Measurements from ENCODE around the gene LRP1-AS.

Gene LRP1-AS

GRCh38 chr12:57160040-57160439 is 12.6 kb upstream of the LRP1-AS start:
- no peak for DNase-seq (ENCODE audit: low read depth in 2 of 2)

GRCh38 chr12:57159311-57159710 is 11.9 kb upstream of the LRP1-AS start:
- no peak for DNase-seq (ENCODE audit: low read depth in 2 of 2)

GRCh38 chr12:57158665-57159064 is 11.2 kb upstream of the LRP1-AS start:
- DNase-seq (ENCODE audit: low read depth in 2 of 2): no peak

DNA sequence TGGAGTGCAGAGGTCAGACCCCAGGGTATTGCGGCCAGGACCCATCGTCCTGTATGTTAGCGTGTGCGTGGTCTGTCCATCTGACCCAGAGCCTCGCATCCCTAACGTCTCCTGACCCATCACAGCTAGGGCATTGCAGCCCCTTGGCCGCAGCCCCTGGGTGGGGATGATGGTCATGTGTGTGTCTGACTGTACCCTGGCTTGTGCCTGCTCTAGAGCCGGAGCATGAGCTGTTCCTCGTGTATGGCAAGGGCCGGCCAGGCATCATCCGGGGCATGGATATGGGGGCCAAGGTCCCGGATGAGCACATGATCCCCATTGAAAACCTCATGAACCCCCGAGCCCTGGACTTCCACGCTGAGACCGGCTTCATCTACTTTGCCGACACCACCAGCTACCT is 10.8 kb upstream of the LRP1-AS start:
- no peak for DNase-seq (ENCODE audit: low read depth in 2 of 2)

- DNase-seq (ENCODE audit: low read depth in 2 of 2): no peak
Measured at GRCh38 chr12:57157588-57158173, 10.3 kb upstream of the LRP1-AS start.

DNA sequence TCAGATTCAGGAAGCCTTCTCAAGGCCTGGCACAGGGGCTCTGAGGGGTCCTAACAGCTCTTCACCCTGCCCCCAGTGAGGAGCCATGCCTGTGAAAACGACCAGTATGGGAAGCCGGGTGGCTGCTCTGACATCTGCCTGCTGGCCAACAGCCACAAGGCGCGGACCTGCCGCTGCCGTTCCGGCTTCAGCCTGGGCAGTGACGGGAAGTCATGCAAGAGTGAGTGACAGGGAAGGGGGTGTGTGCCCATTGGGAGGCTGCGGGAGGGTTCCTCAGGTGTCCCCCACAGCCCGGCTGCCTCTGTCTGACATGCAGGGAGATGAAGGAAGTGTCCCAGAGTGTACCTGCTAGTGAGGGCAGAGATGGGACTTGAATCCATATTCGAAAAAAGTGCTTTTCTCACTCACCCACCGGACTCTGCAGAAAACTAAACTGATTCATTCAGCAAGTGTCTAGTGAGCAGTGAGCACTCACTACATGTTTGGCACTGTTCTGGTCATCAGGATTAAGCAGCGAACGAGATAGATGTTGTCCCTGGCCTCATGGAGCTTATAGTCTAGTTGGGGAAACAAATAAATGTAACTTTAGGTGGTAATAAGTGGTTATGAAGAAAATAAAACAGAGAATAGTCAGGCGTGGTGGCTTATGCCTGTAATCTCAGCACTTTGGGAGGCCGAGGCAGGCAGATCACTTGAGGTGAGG is 9.4 kb upstream of the LRP1-AS start:
- no peak for DNase-seq (ENCODE audit: low read depth in 2 of 2)

- no peak for DNase-seq (ENCODE audit: low read depth in 2 of 2)
Measured at GRCh38 chr12:57154804-57155434, 7.5 kb upstream of the LRP1-AS start.

DNA sequence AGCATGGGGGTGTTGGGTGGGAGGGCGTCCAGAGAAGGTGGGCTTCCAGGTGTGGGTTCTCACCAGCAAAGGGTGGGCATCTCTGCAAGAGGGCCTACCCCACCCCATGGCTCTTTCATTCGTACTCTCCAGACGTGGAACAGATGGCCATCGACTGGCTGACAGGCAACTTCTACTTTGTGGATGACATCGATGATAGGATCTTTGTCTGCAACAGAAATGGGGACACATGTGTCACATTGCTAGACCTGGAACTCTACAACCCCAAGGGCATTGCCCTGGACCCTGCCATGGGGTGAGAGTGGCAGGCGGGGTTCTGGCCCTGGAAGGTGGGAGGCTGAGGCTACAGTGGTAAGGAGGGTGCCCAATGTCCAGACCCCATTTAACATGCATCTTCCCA is 6.7 kb upstream of the LRP1-AS start:
- DNase-seq (ENCODE audit: low read depth in 2 of 2): no peak

GRCh38 chr12:57153415-57153997 is 6.1 kb upstream of the LRP1-AS start:
- no peak for DNase-seq (ENCODE audit: low read depth in 2 of 2)

GRCh38 chr12:57152639-57153038 is 5.2 kb upstream of the LRP1-AS start:
- DNase-seq (ENCODE audit: low read depth in 2 of 2): no peak

DNA sequence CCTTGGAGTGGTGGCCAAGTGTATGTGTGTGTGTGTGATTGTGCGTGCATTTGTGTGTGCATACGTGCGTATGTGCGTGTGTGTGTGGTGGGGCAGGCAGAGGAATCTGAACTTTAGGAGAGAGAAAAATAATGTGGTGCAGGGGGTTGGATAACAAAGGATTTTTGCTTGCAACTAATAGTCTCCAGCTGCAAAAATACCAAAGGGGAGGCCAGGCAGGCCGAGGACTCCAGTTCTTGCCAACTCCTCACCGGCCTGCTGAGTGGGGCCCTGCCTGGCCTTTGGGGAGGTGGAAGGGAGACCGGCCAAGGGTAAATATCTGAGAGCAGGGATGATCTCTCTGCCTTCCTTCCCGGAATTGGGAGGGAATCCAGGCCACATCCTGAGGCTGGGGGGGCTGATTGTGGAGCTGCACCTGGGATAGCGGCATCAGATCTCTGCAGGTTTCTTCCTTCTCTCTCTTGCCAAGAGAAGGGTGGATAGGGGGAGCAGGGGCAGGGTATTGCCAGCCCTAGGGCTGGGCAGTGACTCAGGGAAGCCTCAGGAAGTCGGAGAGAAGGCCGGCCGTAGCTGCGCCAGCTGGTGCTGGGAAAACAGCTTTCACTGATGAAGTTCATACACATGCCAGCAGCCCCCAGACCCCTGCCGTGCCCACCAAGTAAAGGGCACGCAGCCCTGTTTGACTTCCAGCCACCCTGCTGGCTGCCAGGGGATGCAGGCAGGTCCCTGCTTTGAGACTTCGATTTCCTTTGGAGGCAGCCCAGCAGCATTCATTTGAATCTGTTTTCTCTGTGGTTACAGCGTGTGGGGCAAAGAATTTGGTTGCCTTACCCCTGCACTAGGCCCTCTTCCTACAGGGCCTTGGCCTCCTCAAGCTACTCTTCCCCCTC is 4.6 kb upstream of the LRP1-AS start:
- no peak for DNase-seq (ENCODE audit: low read depth in 2 of 2)

DNA sequence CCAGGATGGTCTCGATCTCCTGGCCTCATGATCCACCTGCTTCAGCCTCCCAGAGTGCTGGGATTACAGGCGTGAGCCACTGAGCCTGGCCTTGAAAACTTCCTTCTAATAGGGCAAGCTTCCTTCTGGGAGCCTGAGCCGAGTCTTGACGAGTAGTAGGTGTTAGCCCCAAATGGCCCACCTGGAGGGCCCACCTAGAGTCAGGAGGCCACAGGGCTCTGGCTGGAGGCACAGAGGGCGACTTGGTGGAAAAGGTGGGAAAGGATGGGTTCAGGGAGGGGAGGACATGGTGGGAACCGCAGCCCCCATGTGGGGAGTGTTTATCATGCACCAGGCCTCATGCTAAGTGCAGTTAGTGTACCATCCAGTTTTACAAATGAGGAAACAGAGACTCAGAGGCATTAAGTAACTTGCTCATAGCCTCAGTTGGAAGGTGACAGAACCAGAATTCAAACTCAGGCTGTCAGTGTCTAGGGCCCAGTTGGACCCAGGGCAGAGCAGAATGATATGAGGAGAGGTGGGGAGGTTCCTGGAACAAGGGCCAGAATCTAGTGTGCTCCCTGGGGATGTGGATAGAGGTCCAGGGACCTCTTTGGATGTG is 3.1 kb upstream of the LRP1-AS start:
- DNase-seq (ENCODE audit: low read depth in 2 of 2): no peak

DNA sequence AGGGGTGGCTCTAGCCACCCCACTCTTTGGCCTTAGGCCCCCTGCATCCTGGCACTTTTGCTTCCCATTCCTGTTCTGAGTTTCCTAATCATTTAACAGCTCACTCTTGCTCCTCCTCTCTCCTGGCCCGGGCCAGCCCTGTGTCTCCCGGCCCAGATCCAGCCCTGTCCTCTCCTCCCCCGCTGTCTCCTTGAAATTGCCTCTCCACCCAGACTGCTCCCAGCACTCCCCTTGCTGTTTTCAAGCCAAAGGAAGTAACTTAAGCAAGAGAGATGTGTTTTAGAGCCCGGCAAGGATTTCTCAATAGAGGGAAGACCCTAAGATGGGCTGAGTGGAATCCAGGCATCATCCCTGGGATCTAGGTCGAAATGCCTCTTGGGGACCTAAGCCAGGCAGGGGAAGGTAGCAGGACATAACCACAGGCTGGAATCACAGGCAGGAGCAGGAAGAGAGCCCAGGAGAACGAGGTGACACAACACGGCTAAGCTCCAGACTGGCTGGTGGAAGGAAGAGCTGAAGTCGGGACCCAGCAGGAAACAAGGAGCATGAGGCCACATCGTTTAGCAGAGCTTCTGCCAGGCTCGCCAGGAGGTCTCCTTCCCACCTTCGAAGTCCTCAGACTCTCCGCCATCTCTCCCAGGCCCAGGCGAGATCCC is 2.0 kb upstream of the LRP1-AS start:
- no peak for DNase-seq (ENCODE audit: low read depth in 2 of 2)

GRCh38 chr12:57148469-57149244 is 1.2 kb upstream of the LRP1-AS start:
- no peak for DNase-seq (ENCODE audit: low read depth in 2 of 2)

DNA sequence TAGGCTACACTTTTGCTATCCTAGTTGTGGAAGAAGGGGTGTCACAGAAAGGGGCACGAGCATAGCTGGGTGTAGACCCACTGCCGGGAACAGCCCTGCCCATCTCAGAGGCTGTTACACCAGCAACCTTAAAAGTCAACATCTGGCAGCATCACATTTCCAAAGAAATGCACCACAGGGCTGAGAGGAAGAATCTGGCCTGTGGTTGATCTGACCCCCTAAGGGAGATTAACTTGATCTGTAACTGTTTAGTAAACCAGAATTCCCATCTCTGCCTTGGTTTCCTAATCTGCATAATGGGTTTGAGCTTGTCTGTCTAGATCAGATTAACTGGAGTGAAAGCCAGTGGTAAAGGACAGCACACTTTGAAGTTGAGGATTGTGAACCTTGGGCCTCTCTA is 1.3 kb downstream of the LRP1-AS start:
- no peak for DNase-seq (ENCODE audit: low read depth in 2 of 2)

DNA sequence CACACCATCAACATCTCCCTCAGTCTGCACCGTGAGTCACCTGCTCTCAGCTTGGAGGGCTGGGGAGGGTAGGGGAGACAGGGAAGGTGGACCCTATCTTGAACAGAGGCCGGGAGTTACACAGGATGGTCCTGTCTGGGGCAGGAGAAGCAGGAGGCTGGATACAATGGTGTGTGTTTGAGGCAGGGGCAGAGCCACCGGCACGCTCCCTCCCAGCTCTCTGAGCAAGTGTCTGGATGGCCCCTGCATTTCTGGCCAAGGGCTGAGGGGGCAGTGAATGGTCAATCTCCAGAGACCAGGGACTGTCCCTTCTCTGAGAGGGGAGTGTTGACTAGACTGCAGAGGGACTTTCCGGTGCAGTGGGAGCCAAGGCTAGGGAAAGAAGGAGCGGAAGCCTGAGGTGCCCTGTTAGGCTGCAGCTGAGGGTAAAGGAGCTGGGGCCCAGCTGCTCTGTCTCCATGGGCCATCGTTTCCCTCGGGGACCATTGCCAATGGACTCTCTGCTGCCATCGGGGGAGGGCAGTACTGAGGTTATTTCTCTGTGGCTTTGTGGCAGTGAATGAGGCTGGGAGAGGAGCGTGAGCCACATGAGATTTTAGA is 1.9 kb downstream of the LRP1-AS start:
- DNase-seq (ENCODE audit: low read depth in 2 of 2): no peak

GRCh38 chr12:57143454-57143853 is 4.0 kb downstream of the LRP1-AS start:
- DNase-seq (ENCODE audit: low read depth in 2 of 2): no peak

- no peak for DNase-seq (ENCODE audit: low read depth in 2 of 2)
Measured at GRCh38 chr12:57142727-57143126, 4.7 kb downstream of the LRP1-AS start.

DNA sequence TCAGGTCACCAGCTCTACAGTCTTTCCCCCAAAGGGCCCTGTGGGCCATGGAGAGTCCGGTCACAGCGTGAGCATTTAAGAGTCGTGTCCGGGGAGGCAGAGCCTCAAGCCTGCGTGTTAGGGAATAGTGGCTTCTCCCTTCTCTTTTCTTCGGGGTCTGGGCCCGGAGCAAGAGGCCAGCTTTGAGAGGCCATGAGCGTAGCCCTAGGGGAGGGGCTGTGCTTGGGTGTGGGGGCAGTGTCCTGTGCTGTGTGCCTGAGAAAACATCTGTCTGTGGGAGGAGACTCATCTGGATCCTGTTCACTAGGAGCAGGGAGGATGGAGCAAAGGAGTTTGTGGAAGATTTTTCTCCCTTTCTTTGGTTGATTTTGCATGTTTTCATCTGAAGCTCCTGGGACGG is 5.3 kb downstream of the LRP1-AS start:
- DNase-seq (ENCODE audit: low read depth in 2 of 2): no peak

DNA sequence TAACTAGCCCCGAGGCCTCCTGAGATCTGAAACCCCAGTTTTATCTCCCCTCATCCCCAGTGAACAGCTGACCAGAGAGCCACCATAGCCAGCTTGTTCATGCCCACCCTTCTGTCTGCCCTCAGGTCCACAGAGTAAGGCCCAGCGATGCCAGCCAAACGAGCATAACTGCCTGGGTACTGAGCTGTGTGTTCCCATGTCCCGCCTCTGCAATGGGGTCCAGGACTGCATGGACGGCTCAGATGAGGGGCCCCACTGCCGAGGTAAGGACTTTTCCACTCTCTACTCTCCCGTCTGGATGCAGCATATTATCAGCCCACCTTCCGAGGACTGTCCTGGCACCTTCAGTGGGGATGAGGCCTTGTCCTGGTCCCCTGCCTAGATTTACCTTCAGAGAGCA is 6.2 kb downstream of the LRP1-AS start:
- DNase-seq (ENCODE audit: low read depth in 2 of 2): no peak

Data from activated CD8-positive, alpha-beta memory T cell treated with anti-CD3 and anti-CD28 coated beads for 4 hours (primary cell).